Mesendoderm (in vitro differentiated cells): ENCODE measurements around the gene ARL6IP4.

Experiments
- DNase-seq: peaks from one replicate; pipeline ENCODE4 v3.0.0; 2013
- H2AK5ac ChIP-seq: 2 replicates; pipeline ENCODE4 v1.6.1; 2013; ENCODE audit warnings: low read length, inconsistent platforms
- H2BK120ac ChIP-seq: 2 replicates; pipeline ENCODE4 v1.6.1; 2013; ENCODE audit warnings: low read depth, mild to moderate bottlenecking, low read length, moderate library complexity, mixed read lengths
- H2BK15ac ChIP-seq: replicated peaks from 2 replicates; pipeline ENCODE4 v1.6.1; 2013; ENCODE audit warnings: low read depth, mild to moderate bottlenecking, moderate library complexity
- H2BK5ac ChIP-seq: 2 replicates; pipeline ENCODE4 v1.6.1; 2013; ENCODE audit warnings: low read length, inconsistent platforms
- H3K18ac ChIP-seq: 2 replicates; pipeline ENCODE4 v1.6.1; 2013; ENCODE audit warnings: mild to moderate bottlenecking, low read length, mixed read lengths
- H3K23ac ChIP-seq: one replicate; pipeline ENCODE4 v1.6.1; 2013; ENCODE audit warnings: low read length
- H3K27ac ChIP-seq: 2 replicates; pipeline ENCODE4 v1.5.1; 2013; ENCODE audit warnings: low read depth, mild to moderate bottlenecking, inconsistent platforms, low read length, moderate library complexity
- H3K27me3 ChIP-seq: 2 replicates; pipeline ENCODE4 v1.6.1; 2013; ENCODE audit warnings: low read length, control low read depth, mild to moderate bottlenecking, inconsistent platforms; ENCODE audit not compliant: insufficient read depth, poor library complexity
- H3K36me3 ChIP-seq: 2 replicates; pipeline ENCODE4 v1.6.1; 2013; ENCODE audit warnings: low read length, inconsistent platforms; ENCODE audit not compliant: control insufficient read depth, insufficient read depth
- H3K4ac ChIP-seq: one replicate; pipeline ENCODE4 v1.6.1; 2013; ENCODE audit warnings: low read depth, mild to moderate bottlenecking, low read length, moderate library complexity
- H3K4me1 ChIP-seq: 2 replicates; pipeline ENCODE4 v1.6.1; 2013; ENCODE audit warnings: low read depth, low read length, inconsistent platforms; ENCODE audit not compliant: control insufficient read depth
- H3K4me2 ChIP-seq: 2 replicates; pipeline ENCODE4 v1.6.1; 2013; ENCODE audit warnings: low read length
- H3K4me3 ChIP-seq: 2 replicates; pipeline ENCODE4 v1.5.1; 2013; ENCODE audit warnings: mild to moderate bottlenecking, low read length
- H3K56ac ChIP-seq: one replicate; pipeline ENCODE4 v1.6.1; 2013; ENCODE audit warnings: low read length
- H3K79me1 ChIP-seq: 2 replicates; pipeline ENCODE4 v1.6.1; 2013; ENCODE audit warnings: low read length, inconsistent platforms
- H3K79me2 ChIP-seq: 2 replicates; pipeline ENCODE4 v1.6.1; 2013; ENCODE audit warnings: mild to moderate bottlenecking, low read length; ENCODE audit not compliant: control insufficient read depth, insufficient read depth
- H3K9ac ChIP-seq: 2 replicates; pipeline ENCODE4 v1.6.1; 2013; ENCODE audit warnings: low read length, inconsistent platforms
- H4K5ac ChIP-seq: one replicate; pipeline ENCODE4 v1.6.1; 2013; ENCODE audit warnings: low read length
- H4K8ac ChIP-seq: one replicate; pipeline ENCODE4 v1.6.1; 2013; ENCODE audit warnings: low read depth, mild to moderate bottlenecking, control low read depth, low read length, moderate library complexity
- WGBS: extraction: QIAGEN DNeasy Blood & Tissue Kit; methylation state at CpG from one replicate; pipeline ENCODE4 v1.1.7; 2013; ENCODE audit warnings: low lambda C conversion rate, missing lambda C conversion rate; ENCODE audit not compliant: insufficient coverage; ENCODE audit errors: extremely low coverage; 5-methylcytosine and 5-hydroxymethylcytosine counted together

The ARL6IP4 gene

DNA sequence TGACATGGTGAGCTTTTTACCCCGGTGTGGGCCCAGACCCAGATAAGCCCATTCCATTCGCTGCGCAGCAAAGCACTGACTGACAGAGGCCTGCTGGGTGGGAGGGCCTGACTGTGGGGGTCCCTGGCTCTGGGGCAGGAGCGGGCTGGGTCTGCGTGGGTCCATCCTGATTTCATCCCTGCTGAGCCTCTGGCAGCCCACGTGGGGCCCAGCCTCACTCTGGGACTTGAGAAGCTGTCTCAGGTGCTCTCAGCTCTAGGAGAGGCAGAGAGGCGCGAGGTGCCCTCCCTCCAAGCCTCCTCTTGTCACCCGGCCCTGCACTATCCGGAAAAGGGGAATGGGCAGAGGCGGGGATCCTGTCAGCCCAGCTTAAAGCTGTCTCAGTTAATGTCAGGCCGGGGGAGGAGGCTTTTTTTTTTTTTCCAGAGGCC is 15.1 kb upstream of the ARL6IP4 start:
- H3K4me2 ChIP-seq, result no peak overlapping the region
- no peak overlapping the region for H3K27ac ChIP-seq
- no CpG with 5 or more reads among the region's 12 CpGs for WGBS
- no peaks in the 10 kb centered on the region for H3K79me1 ChIP-seq
- H2BK120ac ChIP-seq, result no peak overlapping the region
- H2BK5ac ChIP-seq, result no peak overlapping the region
- no peaks in the 10 kb centered on the region for H3K4me1 ChIP-seq
- no peak overlapping the region for H4K5ac ChIP-seq
- H4K8ac ChIP-seq, result no peak overlapping the region
- H3K4me3 ChIP-seq, result no peak overlapping the region
- no peak overlapping the region for H2AK5ac ChIP-seq
- H3K27me3 ChIP-seq, result no peaks in the 10 kb centered on the region
- H3K9ac ChIP-seq, result no peak overlapping the region
- H2BK15ac ChIP-seq, result no peak overlapping the region
- H3K23ac ChIP-seq, result no peak overlapping the region
- H3K4ac ChIP-seq, result no peak overlapping the region
- H3K56ac ChIP-seq, result no peak overlapping the region
- no peak for DNase-seq
- no peak overlapping the region for H3K18ac ChIP-seq
- H3K79me2 ChIP-seq, result no peaks in the 10 kb centered on the region
- no peaks in the 10 kb centered on the region for H3K36me3 ChIP-seq

DNA sequence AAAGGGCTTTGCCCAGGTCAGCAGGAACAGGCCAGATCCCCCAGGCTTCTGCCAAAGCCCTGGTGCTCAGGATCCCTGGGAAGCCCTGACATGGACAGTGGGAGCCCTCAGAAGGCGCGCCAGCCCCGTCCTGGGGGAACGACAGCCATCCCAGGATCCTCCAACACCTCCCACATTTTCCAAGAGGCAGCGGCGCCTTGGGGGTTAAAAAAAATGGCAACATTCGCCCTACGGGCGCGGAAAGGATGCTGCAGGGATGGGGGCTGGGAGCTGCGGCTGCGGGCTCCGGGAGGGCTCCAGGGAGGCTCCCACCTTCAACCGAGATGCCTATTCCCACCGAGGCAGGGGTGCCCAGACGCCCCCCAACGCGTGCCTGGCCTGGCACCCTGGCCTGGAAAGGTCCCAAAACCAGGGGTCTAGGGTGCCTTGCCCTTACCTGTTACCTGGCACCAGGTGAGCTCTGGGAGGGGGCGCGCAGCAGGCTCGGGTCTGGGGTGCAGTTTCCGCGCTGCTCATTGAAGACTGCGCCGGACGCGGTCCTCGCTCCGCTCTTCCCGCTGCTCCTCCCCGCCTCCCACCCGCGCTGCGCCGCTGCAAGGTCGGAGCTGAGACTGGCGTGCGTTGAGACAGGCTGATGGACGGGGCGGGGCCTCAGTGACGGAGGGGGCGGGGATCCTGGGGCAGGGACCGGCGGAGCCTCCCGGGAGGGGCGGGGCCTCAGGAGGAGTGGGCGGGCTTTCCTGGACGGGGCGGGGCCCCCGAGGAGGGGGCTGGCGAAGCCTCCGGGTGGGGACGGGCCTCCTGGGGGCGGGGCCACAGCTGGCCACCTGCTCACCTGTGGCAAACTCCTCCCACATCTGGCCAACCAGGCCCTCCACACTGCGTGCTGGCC is 14.4 kb upstream of the ARL6IP4 start, which contains the start of gene ABCB9:
TSS of gene ABCB9 (minus strand) at position 613 of the 892 bp plus-strand sequence. CDS start 6,228 bp downstream, outside the sequence.
- no peak within 1 kb of the TSS for H2BK120ac ChIP-seq
- no peaks in the 10 kb centered on the region for H3K79me1 ChIP-seq
- H4K8ac ChIP-seq, result no peak within 1 kb of the TSS
- H2BK5ac ChIP-seq, result no peak within 1 kb of the TSS
- peak within 1 kb of the TSS; percentile 52 for H3K4me3 ChIP-seq
- peak; percentile 96 for DNase-seq
- no peak within 1 kb of the TSS for H4K5ac ChIP-seq
- H3K4ac ChIP-seq, result no peak within 1 kb of the TSS
- H2AK5ac ChIP-seq, result no peak within 1 kb of the TSS
- WGBS, result no CpG with 5 or more reads among the region's 55 CpGs
- no peak within 1 kb of the TSS for H3K23ac ChIP-seq
- no peaks in the 10 kb centered on the region for H3K4me1 ChIP-seq
- H3K79me2 ChIP-seq, result no peaks in the 10 kb centered on the region
- peak within 1 kb of the TSS; percentile 45 for H3K4me2 ChIP-seq
- no peaks in the 10 kb centered on the region for H3K27me3 ChIP-seq
- H3K18ac ChIP-seq, result no peak within 1 kb of the TSS
- H3K9ac ChIP-seq, result peak within 1 kb of the TSS; percentile 64
- no peak within 1 kb of the TSS for H2BK15ac ChIP-seq
- peak within 1 kb of the TSS; percentile 87 for H3K56ac ChIP-seq
- H3K36me3 ChIP-seq, result no peaks in the 10 kb centered on the region
- no peak within 1 kb of the TSS for H3K27ac ChIP-seq

DNA sequence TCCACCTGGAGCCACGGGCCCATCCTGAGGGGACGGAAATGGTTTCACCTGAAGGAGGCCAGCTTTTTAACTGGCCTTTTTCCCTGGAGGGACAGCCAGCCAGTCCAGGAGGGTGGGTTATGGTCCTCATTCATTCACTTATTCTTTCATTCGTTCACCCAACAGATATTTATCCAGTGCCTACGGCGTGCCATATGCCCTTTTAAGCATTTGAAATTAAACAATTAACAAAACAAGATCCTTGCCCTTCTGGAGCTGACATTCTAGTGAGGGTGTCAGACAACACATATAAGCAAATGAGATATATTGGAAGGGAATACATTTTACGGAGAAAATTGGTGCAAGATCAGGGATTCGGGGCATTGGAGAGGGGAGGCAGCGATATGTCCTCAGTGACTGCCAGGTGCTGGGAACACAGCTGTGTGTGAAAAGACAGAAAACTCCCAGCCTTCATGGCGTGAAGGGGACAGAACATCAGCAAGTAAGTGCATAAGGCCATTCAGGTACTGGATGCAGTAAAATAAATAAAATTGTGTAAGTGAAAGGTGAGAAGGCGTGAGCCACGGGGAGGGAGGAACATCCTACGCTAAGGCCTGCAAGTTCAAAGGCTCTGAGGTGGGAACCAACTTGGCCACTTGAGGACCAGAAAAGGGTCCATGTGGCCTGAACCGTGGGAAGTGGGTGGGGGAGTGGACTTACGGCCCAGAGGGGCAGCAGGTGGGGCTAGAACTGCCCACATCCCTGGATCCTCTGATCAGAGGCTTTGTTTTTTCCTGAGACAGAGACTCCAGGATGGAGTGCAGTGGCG is 13.5 kb upstream of the ARL6IP4 start:
- no peak overlapping the region for H3K27ac ChIP-seq
- no peaks in the 10 kb centered on the region for H3K79me1 ChIP-seq
- no peak overlapping the region for H4K5ac ChIP-seq
- H3K27me3 ChIP-seq, result no peaks in the 10 kb centered on the region
- H2BK120ac ChIP-seq, result no peak overlapping the region
- H3K23ac ChIP-seq, result no peak overlapping the region
- no peak overlapping the region for H2BK15ac ChIP-seq
- no peak overlapping the region for H3K4ac ChIP-seq
- no peak overlapping the region for H3K9ac ChIP-seq
- no peak overlapping the region for H3K4me3 ChIP-seq
- no peak overlapping the region for H3K4me2 ChIP-seq
- no peaks in the 10 kb centered on the region for H3K36me3 ChIP-seq
- no peaks in the 10 kb centered on the region for H3K79me2 ChIP-seq
- DNase-seq, result no peak
- no peak overlapping the region for H3K18ac ChIP-seq
- H3K4me1 ChIP-seq, result no peaks in the 10 kb centered on the region
- H2BK5ac ChIP-seq, result no peak overlapping the region
- WGBS, result no CpG with 5 or more reads among the region's 15 CpGs
- H4K8ac ChIP-seq, result no peak overlapping the region
- no peak overlapping the region for H2AK5ac ChIP-seq
- no peak overlapping the region for H3K56ac ChIP-seq

DNA sequence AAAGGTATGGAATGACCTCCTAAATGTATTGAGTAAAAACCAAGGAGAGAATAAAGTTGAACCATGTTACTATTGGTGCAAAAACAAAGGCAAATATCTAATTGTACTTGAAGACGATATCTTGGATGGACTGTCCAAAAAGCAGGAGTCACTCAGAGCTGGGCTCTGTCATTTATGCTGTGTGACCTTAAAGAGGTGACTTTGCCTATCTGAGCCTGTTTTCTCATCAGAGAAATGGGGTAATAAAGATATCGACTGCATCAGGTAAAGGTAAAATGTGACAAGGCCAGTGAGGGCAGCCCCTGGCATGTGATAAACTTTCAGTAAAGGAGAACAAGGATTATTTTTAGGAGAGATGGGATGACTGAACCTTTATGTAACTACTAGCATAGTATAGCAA is 12.4 kb upstream of the ARL6IP4 start:
- Histone ChIP-seq H3K36me3 (no peaks in the 10 kb centered on the region), H3K27ac (no peak overlapping the region), H3K4ac (no peak overlapping the region), H2BK120ac (no peak overlapping the region), H3K23ac (no peak overlapping the region), H3K27me3 (no peaks in the 10 kb centered on the region), H4K5ac (no peak overlapping the region), H3K4me3 (no peak overlapping the region), H4K8ac (no peak overlapping the region), H3K9ac (no peak overlapping the region), H2BK15ac (no peak overlapping the region), H3K18ac (no peak overlapping the region), H3K79me2 (no peaks in the 10 kb centered on the region), H3K4me2 (no peak overlapping the region), H3K79me1 (no peaks in the 10 kb centered on the region), H2AK5ac (no peak overlapping the region), H2BK5ac (no peak overlapping the region), H3K56ac (no peak overlapping the region), H3K4me1 (no peaks in the 10 kb centered on the region)
- no peak for DNase-seq
- no CpG with 5 or more reads among the region's 2 CpGs for WGBS

DNA sequence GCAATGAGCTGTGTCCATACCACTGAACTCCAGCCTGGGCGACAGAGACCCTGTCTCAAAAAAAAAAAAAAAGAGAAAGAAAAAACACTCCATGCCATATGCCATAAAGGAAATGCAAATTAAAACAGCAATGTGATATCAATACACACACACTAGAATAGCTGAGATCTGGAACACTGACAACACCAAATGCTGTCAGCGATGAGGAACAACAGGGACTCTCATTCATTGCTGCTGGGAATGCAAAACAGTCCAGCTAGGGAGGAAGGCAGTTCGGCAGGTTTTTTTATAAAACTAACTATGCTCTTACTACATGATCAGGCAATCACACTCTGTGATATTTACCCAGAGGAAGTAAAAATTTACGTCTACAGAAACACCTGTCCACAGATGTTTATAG is 10.8 kb upstream of the ARL6IP4 start:
- Histone ChIP-seq H4K5ac (no peak overlapping the region), H3K4me3 (no peak overlapping the region), H3K23ac (no peak overlapping the region), H3K79me1 (no peaks in the 10 kb centered on the region), H3K9ac (no peak overlapping the region), H2BK5ac (no peak overlapping the region), H3K4me1 (no peaks in the 10 kb centered on the region), H3K4ac (no peak overlapping the region), H3K79me2 (no peaks in the 10 kb centered on the region), H3K27me3 (no peaks in the 10 kb centered on the region), H3K27ac (no peak overlapping the region), H2BK120ac (no peak overlapping the region), H3K56ac (no peak overlapping the region), H3K36me3 (no peaks in the 10 kb centered on the region), H2AK5ac (no peak overlapping the region), H2BK15ac (no peak overlapping the region), H3K4me2 (no peak overlapping the region), H4K8ac (no peak overlapping the region), H3K18ac (no peak overlapping the region)
- no peak for DNase-seq
- no CpG with 5 or more reads among the region's 4 CpGs for WGBS
